ENCODE results near the gene MTARC1.

Gene MTARC1

GRCh38 chr1:220825819-220826551 lies 39.3 kb downstream of the MTARC1 start:
- H3K4me1 ChIP-seq (ENCODE audit: control insufficient read depth in 2 of 2, insufficient read depth in 2 of 2, low read length in 2 of 2), result no peaks in the 10 kb centered on the region
- no peak overlapping the region for H3K9ac ChIP-seq (ENCODE audit: low read depth in 1 of 2, low read length in 2 of 2)

GRCh38 chr1:220826729-220827128 lies 40.0 kb downstream of the MTARC1 start:
- no peaks in the 10 kb centered on the region for H3K36me3 ChIP-seq (ENCODE audit: control insufficient read depth in 2 of 2, insufficient read depth in 2 of 2, low read length in 2 of 2)
- H3K4me3 ChIP-seq (ENCODE audit: low read length in 2 of 2), result no peak overlapping the region
- no peaks in the 10 kb centered on the region for H3K27me3 ChIP-seq (ENCODE audit: control insufficient read depth in 2 of 2, insufficient read depth in 2 of 2, low read length in 2 of 2)
- H3K27ac ChIP-seq (ENCODE audit: low read depth in 2 of 2, low read length in 2 of 2), result no peak overlapping the region
- no peaks in the 10 kb centered on the region for H3K9me3 ChIP-seq (ENCODE audit: control insufficient read depth in 2 of 2, low read length in 2 of 2)
- H3K9ac ChIP-seq (ENCODE audit: low read depth in 1 of 2, low read length in 2 of 2), result no peak overlapping the region
- H3K4me1 ChIP-seq (ENCODE audit: control insufficient read depth in 2 of 2, insufficient read depth in 2 of 2, low read length in 2 of 2), result no peaks in the 10 kb centered on the region

More at GRCh38 chr1:220825819-220826551, 39.3 kb downstream of the MTARC1 start:
- Histone ChIP-seq H3K27ac (ENCODE audit: low read depth in 2 of 2, low read length in 2 of 2) (no peak overlapping the region), H3K27me3 (ENCODE audit: control insufficient read depth in 2 of 2, insufficient read depth in 2 of 2, low read length in 2 of 2) (no peaks in the 10 kb centered on the region), H3K36me3 (ENCODE audit: control insufficient read depth in 2 of 2, insufficient read depth in 2 of 2, low read length in 2 of 2) (no peaks in the 10 kb centered on the region), H3K4me3 (ENCODE audit: low read length in 2 of 2) (no peak overlapping the region), H3K9me3 (ENCODE audit: control insufficient read depth in 2 of 2, low read length in 2 of 2) (no peaks in the 10 kb centered on the region)

GRCh38 chr1:220827445-220828178 lies 40.9 kb downstream of the MTARC1 start:
- no peaks in the 10 kb centered on the region for H3K36me3 ChIP-seq (ENCODE audit: control insufficient read depth in 2 of 2, insufficient read depth in 2 of 2, low read length in 2 of 2)
- H3K9ac ChIP-seq (ENCODE audit: low read depth in 1 of 2, low read length in 2 of 2), result no peak overlapping the region
- H3K4me1 ChIP-seq (ENCODE audit: control insufficient read depth in 2 of 2, insufficient read depth in 2 of 2, low read length in 2 of 2), result no peaks in the 10 kb centered on the region
- H3K9me3 ChIP-seq (ENCODE audit: control insufficient read depth in 2 of 2, low read length in 2 of 2), result no peaks in the 10 kb centered on the region
- H3K27me3 ChIP-seq (ENCODE audit: control insufficient read depth in 2 of 2, insufficient read depth in 2 of 2, low read length in 2 of 2), result no peaks in the 10 kb centered on the region
- H3K27ac ChIP-seq (ENCODE audit: low read depth in 2 of 2, low read length in 2 of 2), result no peak overlapping the region
- no peak overlapping the region for H3K4me3 ChIP-seq (ENCODE audit: low read length in 2 of 2)

- Histone ChIP-seq H3K9me3 (ENCODE audit: control insufficient read depth in 2 of 2, low read length in 2 of 2) (no peaks in the 10 kb centered on the region), H3K4me3 (ENCODE audit: low read length in 2 of 2) (no peak overlapping the region), H3K36me3 (ENCODE audit: control insufficient read depth in 2 of 2, insufficient read depth in 2 of 2, low read length in 2 of 2) (no peaks in the 10 kb centered on the region), H3K4me1 (ENCODE audit: control insufficient read depth in 2 of 2, insufficient read depth in 2 of 2, low read length in 2 of 2) (no peaks in the 10 kb centered on the region), H3K9ac (ENCODE audit: low read depth in 1 of 2, low read length in 2 of 2) (no peak overlapping the region), H3K27me3 (ENCODE audit: control insufficient read depth in 2 of 2, insufficient read depth in 2 of 2, low read length in 2 of 2) (no peaks in the 10 kb centered on the region), H3K27ac (ENCODE audit: low read depth in 2 of 2, low read length in 2 of 2) (no peak overlapping the region)
Measured at GRCh38 chr1:220828179-220828490, 41.4 kb downstream of the MTARC1 start.

DNA sequence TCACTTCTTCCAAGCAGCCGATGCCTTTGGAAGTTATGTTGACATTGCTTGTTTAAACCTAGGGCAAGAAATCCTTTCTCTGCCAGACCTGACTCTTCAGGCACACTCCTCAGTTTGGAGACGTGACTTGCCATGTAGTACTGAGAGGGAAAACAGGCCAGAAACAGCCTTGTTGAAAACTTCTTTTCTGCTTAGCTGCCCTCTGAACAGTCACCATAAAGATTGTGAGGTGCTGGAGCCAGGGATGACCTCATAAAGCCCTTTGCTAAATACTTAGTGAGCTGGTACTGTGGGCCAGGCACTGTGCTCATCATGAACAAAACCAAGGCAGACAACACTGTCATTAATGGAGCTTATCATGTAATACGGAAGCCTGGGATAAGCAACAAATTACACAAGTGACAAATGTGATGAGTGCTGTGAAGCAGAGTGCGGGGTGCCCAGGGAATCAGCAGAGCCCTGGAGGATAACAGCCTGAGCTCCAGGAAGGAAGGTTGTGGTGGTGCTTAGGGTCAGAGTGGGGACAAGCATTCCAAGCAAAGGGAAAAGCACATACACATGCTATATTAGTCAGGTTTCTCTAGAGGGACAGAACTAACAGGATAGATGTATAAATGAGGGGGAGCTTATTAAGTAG lies 42.4 kb downstream of the MTARC1 start:
- H3K9ac ChIP-seq (ENCODE audit: low read depth in 1 of 2, low read length in 2 of 2), result no peak overlapping the region
- H3K4me3 ChIP-seq (ENCODE audit: low read length in 2 of 2), result no peak overlapping the region
- no peaks in the 10 kb centered on the region for H3K9me3 ChIP-seq (ENCODE audit: control insufficient read depth in 2 of 2, low read length in 2 of 2)
- H3K4me1 ChIP-seq (ENCODE audit: control insufficient read depth in 2 of 2, insufficient read depth in 2 of 2, low read length in 2 of 2), result no peaks in the 10 kb centered on the region
- no peaks in the 10 kb centered on the region for H3K27me3 ChIP-seq (ENCODE audit: control insufficient read depth in 2 of 2, insufficient read depth in 2 of 2, low read length in 2 of 2)
- no peak overlapping the region for H3K27ac ChIP-seq (ENCODE audit: low read depth in 2 of 2, low read length in 2 of 2)
- no peaks in the 10 kb centered on the region for H3K36me3 ChIP-seq (ENCODE audit: control insufficient read depth in 2 of 2, insufficient read depth in 2 of 2, low read length in 2 of 2)

DNA sequence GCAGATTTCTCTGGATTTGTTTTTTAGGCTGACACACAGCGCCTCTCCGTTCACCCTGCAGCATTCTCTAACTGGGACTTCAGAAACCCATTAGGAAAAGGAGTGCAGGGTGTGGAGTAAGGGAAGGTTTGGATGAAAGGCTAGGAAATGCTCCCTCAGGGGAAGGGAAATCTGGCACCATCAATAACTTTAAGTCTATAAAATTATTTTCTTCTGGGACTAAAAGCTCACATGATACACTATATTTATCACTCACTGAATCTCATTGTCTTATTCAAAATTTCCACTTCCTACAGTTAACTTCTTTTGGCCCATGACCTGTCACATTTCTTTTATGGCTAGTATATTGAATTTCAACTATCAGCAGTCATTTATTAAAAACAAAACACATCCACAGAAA lies 46.7 kb downstream of the MTARC1 start:
- H3K27ac ChIP-seq (ENCODE audit: low read depth in 2 of 2, low read length in 2 of 2), result no peak overlapping the region
- H3K9me3 ChIP-seq (ENCODE audit: control insufficient read depth in 2 of 2, low read length in 2 of 2), result no peaks in the 10 kb centered on the region
- no peak overlapping the region for H3K9ac ChIP-seq (ENCODE audit: low read depth in 1 of 2, low read length in 2 of 2)
- no peak overlapping the region for H3K4me3 ChIP-seq (ENCODE audit: low read length in 2 of 2)
- H3K36me3 ChIP-seq (ENCODE audit: control insufficient read depth in 2 of 2, insufficient read depth in 2 of 2, low read length in 2 of 2), result no peaks in the 10 kb centered on the region
- no peaks in the 10 kb centered on the region for H3K27me3 ChIP-seq (ENCODE audit: control insufficient read depth in 2 of 2, insufficient read depth in 2 of 2, low read length in 2 of 2)
- no peaks in the 10 kb centered on the region for H3K4me1 ChIP-seq (ENCODE audit: control insufficient read depth in 2 of 2, insufficient read depth in 2 of 2, low read length in 2 of 2)

- no peak overlapping the region for H3K9ac ChIP-seq (ENCODE audit: low read depth in 1 of 2, low read length in 2 of 2)
- H3K9me3 ChIP-seq (ENCODE audit: control insufficient read depth in 2 of 2, low read length in 2 of 2), result no peaks in the 10 kb centered on the region
- H3K27ac ChIP-seq (ENCODE audit: low read depth in 2 of 2, low read length in 2 of 2), result no peak overlapping the region
- no peaks in the 10 kb centered on the region for H3K4me1 ChIP-seq (ENCODE audit: control insufficient read depth in 2 of 2, insufficient read depth in 2 of 2, low read length in 2 of 2)
- H3K27me3 ChIP-seq (ENCODE audit: control insufficient read depth in 2 of 2, insufficient read depth in 2 of 2, low read length in 2 of 2), result no peaks in the 10 kb centered on the region
- H3K4me3 ChIP-seq (ENCODE audit: low read length in 2 of 2), result no peak overlapping the region
- H3K36me3 ChIP-seq (ENCODE audit: control insufficient read depth in 2 of 2, insufficient read depth in 2 of 2, low read length in 2 of 2), result no peaks in the 10 kb centered on the region
Measured at GRCh38 chr1:220834155-220834870, 47.6 kb downstream of the MTARC1 start.
